GM21576 (cell line): ENCODE measurements around the gene FGFR1OP2.

Source experiments
- ATAC-seq: cut with Tn5 transposase; IDR thresholded peaks from one replicate; pipeline ENCODE4 v1.9.1; 2021; ENCODE audit warnings: mild to moderate bottlenecking, moderate library complexity; ENCODE audit not compliant: unreplicated experiment

Gene FGFR1OP2

DNA sequence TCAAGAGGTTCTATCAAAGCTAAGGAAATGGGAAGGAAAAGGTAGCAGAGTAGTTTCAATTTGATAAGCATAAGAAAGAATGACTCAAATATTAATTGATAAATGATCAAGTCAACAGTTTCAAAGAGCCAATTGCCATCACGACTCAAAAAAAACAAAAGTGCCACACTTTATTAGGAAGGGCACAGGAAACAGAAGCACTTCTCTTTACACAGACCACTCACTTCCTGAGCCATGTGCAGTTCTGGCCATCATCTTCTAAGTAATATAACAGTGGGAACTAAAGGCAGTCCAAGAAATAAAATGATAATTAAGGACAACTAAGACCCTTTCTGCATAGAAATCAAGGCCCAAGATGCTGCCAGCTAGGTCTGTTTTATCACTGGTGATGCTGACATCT lies 62.7 kb downstream of the FGFR1OP2 start:
- no peak for ATAC-seq

- ATAC-seq = no peak
These were observed 63.4 kb downstream of the FGFR1OP2 start for GRCh38 chr12:27001663-27002062.

- ATAC-seq = no peak
These were observed 63.9 kb downstream of the FGFR1OP2 start for GRCh38 chr12:27002141-27002540.

GRCh38 chr12:27003421-27004381 lies 65.4 kb downstream of the FGFR1OP2 start:
- ATAC-seq = no peak

DNA sequence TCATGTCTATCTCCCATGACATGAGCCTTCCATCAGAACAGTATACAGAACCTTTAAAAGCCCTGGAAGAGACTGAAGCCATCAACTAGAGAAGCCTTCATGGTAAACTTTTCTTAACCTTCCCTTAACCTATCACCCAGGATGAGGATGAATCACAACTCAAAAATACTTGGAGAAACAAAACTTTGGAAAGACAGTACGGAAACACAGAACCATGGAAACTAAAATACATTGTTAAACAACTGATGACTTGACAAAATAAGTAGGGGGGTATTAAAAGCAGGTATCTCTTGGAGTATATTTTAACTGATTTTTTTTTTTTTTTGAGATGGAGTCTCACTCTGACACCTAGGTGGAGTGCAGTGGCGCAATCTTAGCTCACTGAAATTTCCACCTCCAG lies 67.2 kb downstream of the FGFR1OP2 start:
- ATAC-seq = no peak

DNA sequence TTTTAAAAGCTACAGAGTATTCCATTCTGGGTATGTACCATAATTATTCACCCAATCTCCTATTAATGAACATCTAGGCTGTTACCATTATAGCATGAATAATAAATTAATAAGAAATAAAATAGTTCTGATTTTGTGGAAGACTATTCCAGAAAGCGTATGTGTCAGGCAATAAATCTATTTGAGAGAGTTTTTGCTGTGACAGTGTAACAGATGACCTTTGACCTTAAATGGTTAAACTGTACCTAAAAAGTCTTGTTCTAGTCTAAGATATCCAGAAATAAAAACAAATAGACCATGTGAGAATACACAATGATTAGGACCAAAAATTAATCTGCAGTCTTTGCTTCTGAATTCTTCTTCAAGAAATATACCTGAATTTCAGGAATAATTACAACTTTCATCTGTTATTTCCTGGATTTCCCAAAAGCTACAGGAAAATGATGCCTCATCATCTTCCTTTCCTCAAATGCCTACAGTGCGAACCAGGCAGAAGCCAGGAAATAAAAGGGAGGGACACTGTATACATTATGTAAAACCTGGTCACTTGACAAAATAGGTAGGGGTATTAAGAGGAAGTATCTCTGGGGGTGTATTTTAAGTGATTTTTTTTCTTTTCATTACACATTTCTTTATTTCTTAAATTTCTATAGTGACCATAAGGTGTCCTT lies 68.7 kb downstream of the FGFR1OP2 start:
- no peak for ATAC-seq

DNA sequence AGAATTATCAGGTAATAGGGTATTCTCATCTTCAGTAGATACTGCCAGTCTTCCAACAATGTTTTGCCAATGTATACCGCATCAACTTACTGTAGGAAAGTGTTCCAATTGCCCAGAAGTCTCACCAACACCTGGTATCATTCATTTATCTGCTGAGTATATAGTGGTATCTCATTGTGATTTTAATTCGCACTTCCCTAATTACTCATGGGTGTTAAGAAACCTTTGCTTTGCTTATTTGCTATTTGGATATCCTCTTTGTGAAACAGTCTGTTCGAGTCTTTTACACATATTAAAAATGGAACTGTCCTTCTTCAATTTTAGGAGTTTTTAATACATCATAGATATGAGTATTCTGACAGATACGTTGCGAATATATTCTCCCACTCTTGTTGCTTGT lies 69.8 kb downstream of the FGFR1OP2 start:
- ATAC-seq = no peak

DNA sequence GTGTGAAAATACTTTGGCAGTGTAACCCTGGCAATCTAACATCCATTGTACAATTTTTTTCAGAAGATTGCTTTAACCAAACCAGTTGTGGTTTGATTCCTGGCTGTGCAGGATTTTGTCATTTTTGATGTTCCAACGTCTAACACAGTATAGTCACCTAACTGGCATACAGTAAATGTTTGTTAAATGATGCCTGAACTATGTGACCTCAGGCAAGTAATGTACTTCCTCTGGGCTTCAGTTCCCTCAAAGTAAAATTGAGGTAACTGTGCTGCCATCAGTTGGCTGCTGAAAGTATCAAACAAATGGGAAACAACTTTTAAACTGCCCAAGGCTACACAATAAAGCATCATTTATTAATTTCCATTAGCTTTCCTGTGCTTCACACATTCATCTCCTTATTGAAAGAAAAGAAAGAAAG lies 71.6 kb downstream of the FGFR1OP2 start:
- no peak for ATAC-seq

DNA sequence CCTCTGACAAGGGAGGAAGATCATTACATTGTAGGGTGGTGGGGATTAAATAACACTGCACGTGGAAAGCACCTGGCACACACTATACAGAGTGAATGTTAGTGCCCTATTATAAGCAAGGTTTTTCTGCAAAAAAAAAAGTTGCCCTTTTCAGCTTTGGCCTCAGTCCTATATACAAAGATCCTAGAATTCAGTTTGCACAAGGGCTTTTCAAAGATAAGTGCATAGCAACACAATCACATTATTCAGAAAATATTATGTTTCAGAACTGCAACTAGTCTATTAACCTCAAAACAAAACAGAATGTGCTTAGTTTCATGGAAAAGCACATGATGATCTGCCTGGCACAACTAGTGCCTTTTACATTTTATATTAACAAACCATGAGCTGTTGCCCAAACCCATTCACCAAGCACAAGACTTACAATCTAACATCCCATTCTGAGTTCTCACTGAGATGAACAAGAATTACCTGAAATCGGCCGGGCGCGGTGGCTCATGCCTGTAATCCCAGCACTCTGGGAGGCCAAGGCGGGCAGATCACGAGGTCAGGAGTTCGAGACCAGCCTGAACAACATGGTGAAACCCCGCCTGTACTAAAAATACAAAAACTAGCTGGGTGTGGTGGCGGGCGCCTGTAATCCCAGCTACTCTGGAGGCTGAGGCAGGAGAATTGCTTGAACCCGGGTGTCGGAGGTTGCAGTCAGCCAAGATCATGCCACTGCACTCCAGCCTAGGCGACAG lies 74.1 kb downstream of the FGFR1OP2 start:
- no peak for ATAC-seq

DNA sequence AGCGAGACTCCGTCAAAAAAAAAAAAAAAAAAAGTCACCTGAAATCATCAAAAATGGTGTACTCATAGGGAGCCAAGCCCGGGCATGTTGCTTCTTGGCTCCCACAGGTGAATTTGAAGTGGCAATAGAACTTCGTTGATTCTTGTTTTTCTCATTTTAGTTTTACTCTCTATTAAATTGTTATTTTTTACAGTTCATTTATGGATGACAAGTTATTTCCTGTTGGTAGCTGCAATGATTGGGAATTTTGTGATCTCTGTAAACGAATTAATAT lies 74.6 kb downstream of the FGFR1OP2 start:
- ATAC-seq = no peak

- peak; percentile 26 for ATAC-seq
These were observed 75.4 kb downstream of the FGFR1OP2 start for GRCh38 chr12:27013611-27014084.

GRCh38 chr12:27014085-27014858 lies 76.0 kb downstream of the FGFR1OP2 start, which contains the start of gene TM7SF3:
Gene TM7SF3, minus strand, starts transcription at chr12:27014384. Its CDS starts 216 bp downstream, at chr12:27014168.
- ATAC-seq = peak; percentile 80

- ATAC-seq = no peak
These were observed 76.8 kb downstream of the FGFR1OP2 start for GRCh38 chr12:27014859-27015729.

DNA sequence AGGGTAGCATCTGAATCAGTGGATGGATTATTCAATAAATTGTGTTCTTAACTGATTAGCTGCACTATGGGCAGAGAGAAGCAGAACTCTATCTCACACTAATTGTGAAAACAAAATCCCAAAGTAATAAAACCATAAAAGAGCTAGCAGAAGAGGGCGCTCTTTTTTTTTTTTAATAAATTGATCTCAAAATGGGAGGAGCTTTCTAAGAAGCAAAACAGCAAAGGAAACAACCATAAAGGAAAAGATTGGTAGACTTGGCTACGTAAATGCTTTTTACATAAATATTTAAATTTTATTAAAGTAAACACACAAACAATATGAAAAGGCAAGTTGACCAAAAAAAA lies 77.4 kb downstream of the FGFR1OP2 start:
- ATAC-seq = no peak
